ENCODE measurements around the gene PLEKHB2. TPM values are rescaled to one million over a fixed set of nuclear protein-coding genes. Genes with fewer than 3 reads are reported as not detected.
A peak's percentile ranks its signal among the peaks of the same experiment; 100 is the strongest.
"Not testable (repeated sequence)": the region's sequence is repeated elsewhere in the genome, so short reads cannot be mapped to it uniquely, and the experiment has no call there.

Gene PLEKHB2
- total RNA-seq, 1 donor from 2014 or later, result 33.0 TPM

GRCh38 chr2:131077182-131077846 is 27.8 kb upstream of the PLEKHB2 start:
- no peaks in the 10 kb centered on the region for H3K27me3 Mint-ChIP-seq (ENCODE audit: low read depth)
- peaks cover 50% of the 10 kb centered on the region for H3K36me3 Mint-ChIP-seq
- TF ChIP-seq CTCF (IDR thresholded peaks at IDR 0.05; ENCODE audit: unreplicated experiment), result no peak
- H3K27ac Mint-ChIP-seq, result no peak overlapping the region
- no peak for DNase-seq (ENCODE audit: low spot score in 2 of 2, unreplicated experiment in 2 of 2)
- H3K9me3 Mint-ChIP-seq, result no peaks in the 10 kb centered on the region
- H3K4me3 Mint-ChIP-seq, result no peak overlapping the region
- no peaks in the 10 kb centered on the region for H3K4me1 Mint-ChIP-seq

GRCh38 chr2:131077966-131078365 is 27.2 kb upstream of the PLEKHB2 start:
- H3K27ac Mint-ChIP-seq, result peak overlapping the region; percentile 1
- no peak overlapping the region for H3K4me3 Mint-ChIP-seq
- H3K27me3 Mint-ChIP-seq (ENCODE audit: low read depth), result no peaks in the 10 kb centered on the region
- DNase-seq (ENCODE audit: low spot score in 2 of 2, unreplicated experiment in 2 of 2), result no peak
- TF ChIP-seq CTCF (IDR thresholded peaks at IDR 0.05; ENCODE audit: unreplicated experiment), result no peak
- peaks cover 53% of the 10 kb centered on the region for H3K36me3 Mint-ChIP-seq
- no peaks in the 10 kb centered on the region for H3K9me3 Mint-ChIP-seq
- H3K4me1 Mint-ChIP-seq, result no peaks in the 10 kb centered on the region

- H3K9me3 Mint-ChIP-seq; H3K4me3 Mint-ChIP-seq; H3K27me3 Mint-ChIP-seq (ENCODE audit: low read depth); H3K27ac Mint-ChIP-seq; H3K4me1 Mint-ChIP-seq; DNase-seq (ENCODE audit: low spot score in 2 of 2, unreplicated experiment in 2 of 2): not testable (repeated sequence)
- peaks cover 44% of the 10 kb centered on the region for H3K36me3 Mint-ChIP-seq
These were observed 25.2 kb upstream of the PLEKHB2 start for GRCh38 chr2:131079931-131080330.

- no peaks in the 10 kb centered on the region for H3K9me3 Mint-ChIP-seq
- H3K36me3 Mint-ChIP-seq, result peaks cover 39% of the 10 kb centered on the region
- H3K27me3 Mint-ChIP-seq (ENCODE audit: low read depth), result no peaks in the 10 kb centered on the region
- no peak overlapping the region for H3K4me3 Mint-ChIP-seq
- H3K4me1 Mint-ChIP-seq, result peaks cover 7% of the 10 kb centered on the region
- no peak for DNase-seq (ENCODE audit: low spot score in 2 of 2, unreplicated experiment in 2 of 2)
- TF ChIP-seq CTCF (IDR thresholded peaks at IDR 0.05; ENCODE audit: unreplicated experiment), result no peak
- no peak overlapping the region for H3K27ac Mint-ChIP-seq
These were observed 23.9 kb upstream of the PLEKHB2 start for GRCh38 chr2:131081190-131081589.

GRCh38 chr2:131085646-131086045 is 19.5 kb upstream of the PLEKHB2 start:
- no peak for DNase-seq (ENCODE audit: low spot score in 2 of 2, unreplicated experiment in 2 of 2)
- Mint-ChIP-seq H3K36me3 (peaks cover 38% of the 10 kb centered on the region), H3K9me3 (no peaks in the 10 kb centered on the region), H3K4me3 (no peak overlapping the region), H3K27ac (peak overlapping the region; percentile 23), H3K27me3 (ENCODE audit: low read depth) (no peaks in the 10 kb centered on the region), H3K4me1 (peaks cover 7% of the 10 kb centered on the region)
- no peak for TF ChIP-seq CTCF (IDR thresholded peaks at IDR 0.05; ENCODE audit: unreplicated experiment)

DNA sequence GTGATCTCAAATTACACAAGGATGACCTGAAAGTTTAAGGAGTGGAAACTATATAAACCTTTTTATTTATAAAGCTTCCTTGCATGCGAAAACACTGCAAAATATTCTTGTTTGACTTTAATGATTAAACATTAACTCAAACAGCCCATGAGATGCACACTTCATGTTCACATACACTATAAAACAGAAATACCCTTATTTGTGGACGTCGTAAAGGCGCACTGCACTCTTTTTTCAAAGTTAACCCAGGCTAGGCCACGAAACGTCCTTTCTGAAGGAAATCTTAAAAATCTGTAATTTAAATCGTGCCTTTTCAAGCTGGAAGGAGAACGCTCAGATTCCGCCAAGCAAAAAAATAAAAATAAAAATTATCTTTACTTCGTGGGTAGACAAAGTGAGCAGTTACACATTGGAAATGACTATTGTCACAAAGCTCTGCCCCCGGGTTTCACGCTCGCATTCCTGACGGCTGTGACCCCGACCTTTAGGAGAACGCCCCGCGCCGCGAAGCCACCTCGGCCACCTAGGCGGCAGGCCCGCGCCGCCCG is 12.6 kb upstream of the PLEKHB2 start:
- Mint-ChIP-seq H3K27ac (peak overlapping the region; percentile 92), H3K4me1 (peaks cover 11% of the 10 kb centered on the region), H3K27me3 (ENCODE audit: low read depth) (no peaks in the 10 kb centered on the region), H3K4me3 (peak overlapping the region; percentile 76), H3K36me3 (peaks cover 10% of the 10 kb centered on the region), H3K9me3 (no peaks in the 10 kb centered on the region)
- DNase-seq (ENCODE audit: low spot score in 2 of 2, unreplicated experiment in 2 of 2), result no peak
- TF ChIP-seq CTCF (IDR thresholded peaks at IDR 0.05; ENCODE audit: unreplicated experiment), result no peak
